ENCODE results near the gene MXRA7.

The MXRA7 gene

DNA sequence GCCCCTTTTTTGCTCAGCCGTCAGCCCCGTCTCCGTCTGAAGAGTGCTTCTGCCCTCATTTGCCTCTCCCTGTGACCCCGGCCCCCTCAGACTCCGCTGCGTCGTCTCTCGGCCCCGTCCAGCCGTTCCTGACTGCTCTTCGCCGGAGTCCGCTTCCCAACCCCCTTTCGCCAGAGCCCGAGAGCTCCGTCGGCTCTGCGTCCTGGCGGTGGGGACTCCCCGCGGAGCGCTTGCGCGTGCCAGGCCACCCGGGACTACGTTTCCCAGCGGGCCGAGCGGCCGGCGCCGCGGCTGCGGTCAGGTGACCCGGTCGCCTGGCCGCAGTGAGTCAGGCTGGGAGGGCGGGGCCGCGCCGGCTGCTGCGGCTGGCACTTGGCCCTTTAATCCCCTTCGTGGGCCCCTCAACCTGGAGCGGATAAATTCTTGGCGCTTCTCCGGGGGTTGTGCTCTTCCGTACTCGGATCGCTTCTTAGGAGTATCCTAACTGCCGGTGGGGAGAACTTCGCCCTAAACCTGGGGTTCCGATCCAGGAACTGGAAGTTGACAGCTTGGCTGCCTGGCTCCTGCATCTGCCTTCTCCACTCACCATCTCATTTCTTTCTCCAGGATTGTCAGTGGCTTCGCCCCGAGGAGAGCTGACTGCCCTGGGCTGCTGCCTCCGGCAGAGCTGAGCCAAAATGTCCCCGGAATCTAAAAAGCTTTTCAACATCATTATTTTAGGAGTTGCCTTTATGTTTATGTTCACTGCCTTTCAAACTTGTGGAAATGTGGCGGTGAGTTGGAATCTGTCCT lies 27.1 kb upstream of the MXRA7 start, which contains the start of gene MFSD11 (continued):
- TF ChIP-seq ZNF768 (tag by site-specific recombination; IDR thresholded peaks at IDR 0.05): no peak
- peak; percentile 82 for TF ChIP-seq ZNF600 (tag by site-specific recombination; IDR thresholded peaks at IDR 0.05)
- TF ChIP-seq ZNF169 (tag by site-specific recombination; IDR thresholded peaks at IDR 0.05): no peak
- TF ChIP-seq, protein P1, sequence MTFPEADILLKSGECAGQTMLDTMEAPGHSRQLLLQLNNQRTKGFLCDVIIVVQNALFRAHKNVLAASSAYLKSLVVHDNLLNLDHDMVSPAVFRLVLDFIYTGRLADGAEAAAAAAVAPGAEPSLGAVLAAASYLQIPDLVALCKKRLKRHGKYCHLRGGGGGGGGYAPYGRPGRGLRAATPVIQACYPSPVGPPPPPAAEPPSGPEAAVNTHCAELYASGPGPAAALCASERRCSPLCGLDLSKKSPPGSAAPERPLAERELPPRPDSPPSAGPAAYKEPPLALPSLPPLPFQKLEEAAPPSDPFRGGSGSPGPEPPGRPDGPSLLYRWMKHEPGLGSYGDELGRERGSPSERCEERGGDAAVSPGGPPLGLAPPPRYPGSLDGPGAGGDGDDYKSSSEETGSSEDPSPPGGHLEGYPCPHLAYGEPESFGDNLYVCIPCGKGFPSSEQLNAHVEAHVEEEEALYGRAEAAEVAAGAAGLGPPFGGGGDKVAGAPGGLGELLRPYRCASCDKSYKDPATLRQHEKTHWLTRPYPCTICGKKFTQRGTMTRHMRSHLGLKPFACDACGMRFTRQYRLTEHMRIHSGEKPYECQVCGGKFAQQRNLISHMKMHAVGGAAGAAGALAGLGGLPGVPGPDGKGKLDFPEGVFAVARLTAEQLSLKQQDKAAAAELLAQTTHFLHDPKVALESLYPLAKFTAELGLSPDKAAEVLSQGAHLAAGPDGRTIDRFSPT (tag by site-specific recombination; IDR thresholded peaks at IDR 0.05): peak; percentile 93
- TF ChIP-seq SP7 (tag by site-specific recombination; IDR thresholded peaks at IDR 0.05): peak; percentile 87
- TF ChIP-seq GLI2 (tag by site-specific recombination; IDR thresholded peaks at IDR 0.05; ENCODE audit: borderline replicate concordance, low read depth): no peak
- TF ChIP-seq ZNF37A (tag by site-specific recombination; IDR thresholded peaks at IDR 0.05): no peak
- TF ChIP-seq, protein P2, sequence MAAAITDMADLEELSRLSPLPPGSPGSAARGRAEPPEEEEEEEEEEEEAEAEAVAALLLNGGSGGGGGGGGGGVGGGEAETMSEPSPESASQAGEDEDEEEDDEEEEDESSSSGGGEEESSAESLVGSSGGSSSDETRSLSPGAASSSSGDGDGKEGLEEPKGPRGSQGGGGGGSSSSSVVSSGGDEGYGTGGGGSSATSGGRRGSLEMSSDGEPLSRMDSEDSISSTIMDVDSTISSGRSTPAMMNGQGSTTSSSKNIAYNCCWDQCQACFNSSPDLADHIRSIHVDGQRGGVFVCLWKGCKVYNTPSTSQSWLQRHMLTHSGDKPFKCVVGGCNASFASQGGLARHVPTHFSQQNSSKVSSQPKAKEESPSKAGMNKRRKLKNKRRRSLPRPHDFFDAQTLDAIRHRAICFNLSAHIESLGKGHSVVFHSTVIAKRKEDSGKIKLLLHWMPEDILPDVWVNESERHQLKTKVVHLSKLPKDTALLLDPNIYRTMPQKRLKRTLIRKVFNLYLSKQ (tag by site-specific recombination; IDR thresholded peaks at IDR 0.05; ENCODE audit: borderline replicate concordance): no peak
- TF ChIP-seq ZNF324 (tag by site-specific recombination; IDR thresholded peaks at IDR 0.05): peak; percentile 11; the same call in 1 of the 2 replicates
- TF ChIP-seq ZNF146 (tag by site-specific recombination; IDR thresholded peaks at IDR 0.05): no peak
- peak; percentile 91 for TF ChIP-seq SP3 (tag by site-specific recombination; IDR thresholded peaks at IDR 0.05)
- no peak for TF ChIP-seq ZNF433 (tag by site-specific recombination; IDR thresholded peaks at IDR 0.05; ENCODE audit: low read depth)
- TF ChIP-seq MEIS1 (CRISPR knock-in tag; IDR thresholded peaks at IDR 0.05; ENCODE audit: borderline replicate concordance): no peak

DNA sequence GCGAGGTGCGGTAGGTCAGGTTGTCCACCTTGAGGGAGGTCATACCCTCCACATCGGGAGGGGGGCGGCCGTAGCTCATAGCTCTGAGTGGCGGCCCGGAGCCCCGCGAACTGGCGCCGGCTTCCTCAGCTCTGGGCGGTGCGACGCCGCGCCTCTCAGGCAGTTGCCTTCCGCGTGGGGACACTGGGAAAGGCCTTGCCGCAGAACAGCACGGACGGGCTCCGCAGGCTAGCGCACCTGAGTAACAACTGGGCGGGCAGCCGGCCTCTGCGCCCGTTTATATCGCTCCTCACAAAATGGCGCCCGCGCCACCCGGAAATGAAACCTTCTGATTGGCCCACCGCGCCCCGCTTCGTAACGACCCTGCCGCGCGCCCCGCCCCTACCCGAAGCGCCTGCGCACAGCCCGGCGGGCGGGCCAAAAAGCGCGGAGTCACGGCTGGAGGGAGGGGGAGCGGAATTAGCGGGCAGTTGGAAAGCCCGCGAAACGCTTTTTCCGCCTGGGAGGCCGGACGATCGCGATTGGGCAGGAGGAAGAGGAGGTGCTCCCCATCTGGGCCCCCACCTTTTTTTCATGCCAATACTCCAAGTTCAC lies 26.4 kb upstream of the MXRA7 start, which contains the start of gene SRSF2:
SRSF2 (minus strand) TSS at position 250 of the 594 bp plus-strand sequence; CDS start at position 79, 171 bp downstream.
- ChIA-PET CTCF (interaction anchor here (0.9 kb wide), 1 partner anchor 339 kb away, joined by 4 read pairs; no protein-coding TSS in a partner anchor), POLR2A (interaction anchor here (0.6 to 4.8 kb wide), 16 partner anchors 9 to 185 kb away, joined by 3 to 68 read pairs (median 6); partner anchors contain the start of genes JMJD6 and METTL23)
- Histone ChIP-seq H3K9me3 (ENCODE audit: control insufficient read depth, insufficient read depth, low read depth, low read length) (no peaks in the 10 kb centered on the region), H3K4me3 (ENCODE audit: low read depth, low read length) (peak within 1 kb of the TSS; percentile 81), H3K4me1 (ENCODE audit: control insufficient read depth, insufficient read depth, low read length) (peaks cover 19% of the 10 kb centered on the region), H3K27ac (ENCODE audit: extremely low read depth, low read depth, low read length) (peak within 1 kb of the TSS; percentile 99), H3K36me3 (ENCODE audit: control insufficient read depth in 2 of 2, insufficient read depth in 1 of 2, low read length in 2 of 2) (peaks cover 38 to 54% of the 10 kb centered on the region in 2 experiments)
- TF ChIP-seq, protein P3, sequence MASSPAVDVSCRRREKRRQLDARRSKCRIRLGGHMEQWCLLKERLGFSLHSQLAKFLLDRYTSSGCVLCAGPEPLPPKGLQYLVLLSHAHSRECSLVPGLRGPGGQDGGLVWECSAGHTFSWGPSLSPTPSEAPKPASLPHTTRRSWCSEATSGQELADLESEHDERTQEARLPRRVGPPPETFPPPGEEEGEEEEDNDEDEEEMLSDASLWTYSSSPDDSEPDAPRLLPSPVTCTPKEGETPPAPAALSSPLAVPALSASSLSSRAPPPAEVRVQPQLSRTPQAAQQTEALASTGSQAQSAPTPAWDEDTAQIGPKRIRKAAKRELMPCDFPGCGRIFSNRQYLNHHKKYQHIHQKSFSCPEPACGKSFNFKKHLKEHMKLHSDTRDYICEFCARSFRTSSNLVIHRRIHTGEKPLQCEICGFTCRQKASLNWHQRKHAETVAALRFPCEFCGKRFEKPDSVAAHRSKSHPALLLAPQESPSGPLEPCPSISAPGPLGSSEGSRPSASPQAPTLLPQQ (tag by site-specific recombination; IDR thresholded peaks at IDR 0.05): no peak
- TF ChIP-seq, protein P4, sequence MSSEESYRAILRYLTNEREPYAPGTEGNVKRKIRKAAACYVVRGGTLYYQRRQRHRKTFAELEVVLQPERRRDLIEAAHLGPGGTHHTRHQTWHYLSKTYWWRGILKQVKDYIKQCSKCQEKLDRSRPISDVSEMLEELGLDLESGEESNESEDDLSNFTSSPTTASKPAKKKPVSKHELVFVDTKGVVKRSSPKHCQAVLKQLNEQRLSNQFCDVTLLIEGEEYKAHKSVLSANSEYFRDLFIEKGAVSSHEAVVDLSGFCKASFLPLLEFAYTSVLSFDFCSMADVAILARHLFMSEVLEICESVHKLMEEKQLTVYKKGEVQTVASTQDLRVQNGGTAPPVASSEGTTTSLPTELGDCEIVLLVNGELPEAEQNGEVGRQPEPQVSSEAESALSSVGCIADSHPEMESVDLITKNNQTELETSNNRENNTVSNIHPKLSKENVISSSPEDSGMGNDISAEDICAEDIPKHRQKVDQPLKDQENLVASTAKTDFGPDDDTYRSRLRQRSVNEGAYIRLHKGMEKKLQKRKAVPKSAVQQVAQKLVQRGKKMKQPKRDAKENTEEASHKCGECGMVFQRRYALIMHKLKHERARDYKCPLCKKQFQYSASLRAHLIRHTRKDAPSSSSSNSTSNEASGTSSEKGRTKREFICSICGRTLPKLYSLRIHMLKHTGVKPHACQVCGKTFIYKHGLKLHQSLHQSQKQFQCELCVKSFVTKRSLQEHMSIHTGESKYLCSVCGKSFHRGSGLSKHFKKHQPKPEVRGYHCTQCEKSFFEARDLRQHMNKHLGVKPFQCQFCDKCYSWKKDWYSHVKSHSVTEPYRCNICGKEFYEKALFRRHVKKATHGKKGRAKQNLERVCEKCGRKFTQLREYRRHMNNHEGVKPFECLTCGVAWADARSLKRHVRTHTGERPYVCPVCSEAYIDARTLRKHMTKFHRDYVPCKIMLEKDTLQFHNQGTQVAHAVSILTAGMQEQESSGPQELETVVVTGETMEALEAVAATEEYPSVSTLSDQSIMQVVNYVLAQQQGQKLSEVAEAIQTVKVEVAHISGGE (tag by site-specific recombination; conservative IDR thresholded peaks at IDR 0.05; ENCODE audit: low read depth): peak; percentile 99
- TF ChIP-seq ZNF157 (tag by site-specific recombination; IDR thresholded peaks at IDR 0.05) (no peak), ZNF501 (tag by site-specific recombination; IDR thresholded peaks at IDR 0.05) (peak; percentile 91), HOXD13 (CRISPR knock-in tag; IDR thresholded peaks at IDR 0.05; ENCODE audit: borderline replicate concordance) (no peak), ZNF561 (tag by site-specific recombination; IDR thresholded peaks at IDR 0.05; ENCODE audit: borderline replicate concordance) (peak; percentile 32; the same call in 1 of the 2 replicates), ZNF600 (tag by site-specific recombination; IDR thresholded peaks at IDR 0.05) (peak; percentile 72), IKZF3 (tag by site-specific recombination; IDR thresholded peaks at IDR 0.05) (peak; percentile 87), ZSCAN30 (tag by site-specific recombination; IDR thresholded peaks at IDR 0.05) (peak; percentile 84), ZNF76 (tag by site-specific recombination; IDR thresholded peaks at IDR 0.05; ENCODE audit: borderline replicate concordance, low read depth) (no peak), MYNN (tag by site-specific recombination; IDR thresholded peaks at IDR 0.05; ENCODE audit: borderline replicate concordance) (0 out of 2 replicates have a peak, but pooled peaks have one; percentile 13), ZNF514 (tag by site-specific recombination; IDR thresholded peaks at IDR 0.05) (no peak)
- TF ChIP-seq, protein P5, sequence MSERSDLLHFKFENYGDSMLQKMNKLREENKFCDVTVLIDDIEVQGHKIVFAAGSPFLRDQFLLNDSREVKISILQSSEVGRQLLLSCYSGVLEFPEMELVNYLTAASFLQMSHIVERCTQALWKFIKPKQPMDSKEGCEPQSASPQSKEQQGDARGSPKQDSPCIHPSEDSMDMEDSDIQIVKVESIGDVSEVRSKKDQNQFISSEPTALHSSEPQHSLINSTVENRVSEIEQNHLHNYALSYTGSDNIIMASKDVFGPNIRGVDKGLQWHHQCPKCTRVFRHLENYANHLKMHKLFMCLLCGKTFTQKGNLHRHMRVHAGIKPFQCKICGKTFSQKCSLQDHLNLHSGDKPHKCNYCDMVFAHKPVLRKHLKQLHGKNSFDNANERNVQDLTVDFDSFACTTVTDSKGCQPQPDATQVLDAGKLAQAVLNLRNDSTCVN (tag by site-specific recombination; optimal IDR thresholded peaks at IDR 0.05): peak; percentile 76

Measured in HEK293 (cell line).